Liver (tissue), 9 donors: ENCODE measurements around the gene FOXRED1. TPM values are rescaled to one million over a fixed set of nuclear protein-coding genes. Genes with fewer than 3 reads are reported as not detected.

Experiments
- DNase-seq: peaks from one replicate; pipeline ENCODE4 v3.0.0-alpha.2; 2017; ENCODE audit warnings: low spot score
- H3K27ac ChIP-seq, 2 donors: one replicate each; pipeline ENCODE4 v1.7.0; 2013; ENCODE audit warnings: inconsistent platforms in 2 of 2, low read length in 2 of 2, control low read depth in 1 of 2, low read depth in 1 of 2, mild to moderate bottlenecking in 1 of 2
- H3K27me3 ChIP-seq, 4 donors: one replicate each; pipeline versions ENCODE4 v1.6.1 to v1.7.0; 2013; ENCODE audit warnings: low read length in 3 of 4, inconsistent platforms in 1 of 4, mild to moderate bottlenecking in 1 of 4, moderate library complexity in 1 of 4; ENCODE audit not compliant: control insufficient read depth in 4 of 4, insufficient read depth in 4 of 4
- H3K36me3 ChIP-seq, 4 donors: one replicate each; pipeline versions ENCODE4 v1.6.1 to v1.7.0; 2013; ENCODE audit warnings: low read length in 3 of 4, mild to moderate bottlenecking in 3 of 4, low read depth in 1 of 4, moderate library complexity in 1 of 4; ENCODE audit not compliant: control insufficient read depth in 4 of 4, insufficient read depth in 3 of 4
- H3K4me1 ChIP-seq, 4 donors: one replicate each; pipeline versions ENCODE4 v1.6.1 to v1.7.0; 2013; ENCODE audit warnings: low read length in 3 of 4, mild to moderate bottlenecking in 3 of 4, moderate library complexity in 1 of 4; ENCODE audit not compliant: control insufficient read depth in 4 of 4, insufficient read depth in 4 of 4
- H3K4me3 ChIP-seq, 3 donors: one replicate each; pipeline versions ENCODE4 v1.6.1 to v1.7.0; 2013; ENCODE audit warnings: low read length in 3 of 3, control low read depth in 1 of 3, low read depth in 1 of 3, mild to moderate bottlenecking in 1 of 3
- H3K9ac ChIP-seq, 2 donors: one replicate each; pipeline ENCODE4 v1.7.0; 2013; ENCODE audit warnings: low read length in 2 of 2, mild to moderate bottlenecking in 2 of 2, moderate library complexity in 2 of 2, control low read depth in 1 of 2, low read depth in 1 of 2
- H3K9me3 ChIP-seq, 4 donors: one replicate each; pipeline versions ENCODE4 v1.6.1 to v1.7.0; 2013; ENCODE audit warnings: low read length in 3 of 4; ENCODE audit not compliant: control insufficient read depth in 4 of 4
- EGR1 ChIP-seq, 2 donors: IDR thresholded peaks; 2 replicates each; pipeline ENCODE4 v1.6.1; 2016 to 2018; ENCODE audit warnings: antibody characterized with exemption in 2 of 2, low read depth in 2 of 2
- FOXA1 ChIP-seq: IDR thresholded peaks from 2 replicates; pipeline ENCODE4 v1.6.1; 2016; ENCODE audit warnings: antibody characterized with exemption
- FOXA2 ChIP-seq: IDR thresholded peaks from 2 replicates; pipeline ENCODE4 v1.6.1; 2016; ENCODE audit warnings: antibody characterized with exemption
- HNF4A ChIP-seq, 2 donors: conservative IDR thresholded peaks; 2 replicates each; pipeline ENCODE4 v1.6.1; 2016; ENCODE audit warnings: antibody characterized with exemption in 2 of 2, mild to moderate bottlenecking in 2 of 2
- HNF4G ChIP-seq: IDR thresholded peaks from 2 replicates; pipeline ENCODE4 v1.6.1; 2016; ENCODE audit warnings: antibody characterized with exemption
- JUND ChIP-seq, 2 donors: IDR thresholded peaks; 2 replicates each; pipeline ENCODE4 v1.6.1; 2016; ENCODE audit warnings: antibody characterized with exemption in 2 of 2
- NR2F2 ChIP-seq: IDR thresholded peaks from 2 replicates; pipeline ENCODE4 v1.6.1; 2016; ENCODE audit warnings: antibody characterized with exemption
- RAD21 ChIP-seq, 2 donors: IDR thresholded peaks; 2 replicates each; pipeline ENCODE4 v1.6.1; 2016; ENCODE audit warnings: antibody characterized with exemption in 2 of 2, mild to moderate bottlenecking in 2 of 2
- RXRA ChIP-seq, 2 donors: IDR thresholded peaks; 2 replicates each; pipeline ENCODE4 v1.6.1; 2017 to 2018; ENCODE audit warnings: antibody characterized with exemption in 2 of 2, mild to moderate bottlenecking in 1 of 2
- SP1 ChIP-seq: IDR thresholded peaks from 2 replicates; pipeline ENCODE4 v1.6.1; 2018; ENCODE audit warnings: antibody characterized with exemption, mild to moderate bottlenecking
- TAF1 ChIP-seq: conservative IDR thresholded peaks from 2 replicates; pipeline ENCODE4 v1.6.1; 2016; ENCODE audit warnings: antibody characterized with exemption, mild to moderate bottlenecking
- YY1 ChIP-seq: IDR thresholded peaks from 2 replicates; pipeline ENCODE4 v1.6.1; 2016; ENCODE audit warnings: antibody characterized with exemption, mild to moderate bottlenecking
- WGBS: extraction: QIAGEN DNeasy Blood & Tissue Kit; methylation state at CpG from one replicate; pipeline ENCODE4 v1.1.7; 2013; 5-methylcytosine and 5-hydroxymethylcytosine counted together
- polyA plus RNA-seq, 2 donors: library from polyadenylated mRNA; stranded (reverse) in 1 of 2; unstranded in 1 of 2; fragments of 200-250 nt in 1 of 2; fragments of >200 nt in 1 of 2; fragmentation: Nextera tagmentation in 1 of 2; extraction: Ambion mirVana in 1 of 2; gene quantifications; one replicate each; pipeline versions ENCODE4 v1.2.1 to v1.2.3, GENCODE V29; 2013 to 2015
- total RNA-seq, 2 donors: library from RNA; depleted of rRNA; stranded (reverse); fragments of >200 nt; gene quantifications; one replicate each; pipeline ENCODE4 v1.2.3, GENCODE V29; 2014
- TF ChIP-seq, protein P1 (sequence below): fragments of 150-350 bp; IDR thresholded peaks from 2 replicates; pipeline ENCODE4 v1.5.1; 2017; ENCODE audit warnings: improper control_type of control experiment, low read depth, low read length; ENCODE audit not compliant: missing input control
- TF ChIP-seq, protein P2 (sequence below): IDR thresholded peaks from 2 replicates; pipeline ENCODE4 v1.6.1; 2016; ENCODE audit warnings: antibody characterized with exemption
- TF ChIP-seq, protein P3 (sequence below): IDR thresholded peaks from 2 replicates; pipeline ENCODE4 v1.6.1; 2016; ENCODE audit warnings: antibody characterized with exemption
- TF ChIP-seq, protein P4 (sequence below): IDR thresholded peaks from 2 replicates; pipeline ENCODE4 v1.6.1; 2016; ENCODE audit warnings: antibody characterized with exemption
- TF ChIP-seq, protein P5 (sequence below): IDR thresholded peaks from 2 replicates; pipeline ENCODE4 v1.6.1; 2016; ENCODE audit warnings: antibody characterized with exemption, mild to moderate bottlenecking
- donor health status: healthy.
- donor health status: healthy.
- donor health status: healthy.
- donor health status: healthy.
- donor health status: healthy.

FOXRED1 gene
- total and polyA plus RNA-seq, 4 donors, result 24.0 to 38.9 (median 29.8) TPM

DNA sequence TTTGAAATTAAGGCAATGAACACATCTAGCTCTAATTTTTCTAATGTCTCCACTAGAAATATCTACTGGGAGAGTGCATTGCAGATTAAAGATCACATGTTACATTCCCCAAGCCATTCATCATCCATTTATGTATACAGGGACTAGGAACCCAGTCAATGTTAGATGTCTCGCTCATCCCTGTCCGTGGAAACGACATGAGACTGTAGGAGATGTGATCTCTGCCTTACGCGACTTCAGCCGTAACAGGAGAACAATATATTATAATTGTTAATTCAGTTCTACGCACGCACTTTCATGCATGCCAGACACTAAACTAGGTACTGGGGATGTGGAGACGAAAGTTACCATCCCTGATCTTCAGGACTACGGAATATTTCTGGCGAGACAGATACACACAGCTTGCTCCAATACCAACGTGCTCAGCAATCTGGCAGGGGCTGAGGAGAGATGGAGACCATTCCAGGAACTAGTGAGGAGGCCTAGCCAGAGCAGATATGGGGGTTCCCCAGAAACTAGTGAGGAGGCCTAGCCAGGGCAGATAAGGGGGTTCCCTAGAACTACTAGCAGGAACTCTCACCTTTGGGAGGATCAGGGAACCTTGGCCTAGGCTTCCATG lies 35.6 kb downstream of the FOXRED1 start:
- Histone ChIP-seq H3K9me3 (no peaks in the 10 kb centered on the region), H3K36me3 (peaks cover 0 to 2% (median 0%) of the 10 kb centered on the region in 4 donors), H3K4me3 (peak overlapping the region; percentile 66 to 84 (median 83)), H3K27me3 (no peaks in the 10 kb centered on the region), H3K4me1 (peaks cover 0 to 14% (median 11%) of the 10 kb centered on the region in 4 donors), H3K27ac (peak overlapping the region; percentile 83 to 90), H3K9ac (peak overlapping the region in 1 of 2 donors; percentile 34)
- WGBS, result 70% methylated on average over 12 of the region's 12 CpGs
- TF ChIP-seq NR2F2 (no peak), RAD21 (IDR thresholded peaks at IDR 0.05) (no peak), HNF4G (no peak), YY1 (no peak), FOXA1 (no peak), HNF4A (conservative IDR thresholded peaks at IDR 0.05) (no peak), JUND (IDR thresholded peaks at IDR 0.05) (no peak), FOXA2 (no peak), EGR1 (IDR thresholded peaks at IDR 0.05; ENCODE audit: low read depth in 2 of 2) (no peak), SP1 (no peak), TAF1 (no peak), RXRA (IDR thresholded peaks at IDR 0.05) (no peak)
- TF ChIP-seq, protein P1, sequence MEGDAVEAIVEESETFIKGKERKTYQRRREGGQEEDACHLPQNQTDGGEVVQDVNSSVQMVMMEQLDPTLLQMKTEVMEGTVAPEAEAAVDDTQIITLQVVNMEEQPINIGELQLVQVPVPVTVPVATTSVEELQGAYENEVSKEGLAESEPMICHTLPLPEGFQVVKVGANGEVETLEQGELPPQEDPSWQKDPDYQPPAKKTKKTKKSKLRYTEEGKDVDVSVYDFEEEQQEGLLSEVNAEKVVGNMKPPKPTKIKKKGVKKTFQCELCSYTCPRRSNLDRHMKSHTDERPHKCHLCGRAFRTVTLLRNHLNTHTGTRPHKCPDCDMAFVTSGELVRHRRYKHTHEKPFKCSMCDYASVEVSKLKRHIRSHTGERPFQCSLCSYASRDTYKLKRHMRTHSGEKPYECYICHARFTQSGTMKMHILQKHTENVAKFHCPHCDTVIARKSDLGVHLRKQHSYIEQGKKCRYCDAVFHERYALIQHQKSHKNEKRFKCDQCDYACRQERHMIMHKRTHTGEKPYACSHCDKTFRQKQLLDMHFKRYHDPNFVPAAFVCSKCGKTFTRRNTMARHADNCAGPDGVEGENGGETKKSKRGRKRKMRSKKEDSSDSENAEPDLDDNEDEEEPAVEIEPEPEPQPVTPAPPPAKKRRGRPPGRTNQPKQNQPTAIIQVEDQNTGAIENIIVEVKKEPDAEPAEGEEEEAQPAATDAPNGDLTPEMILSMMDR, result no peak
- TF ChIP-seq, protein P2, sequence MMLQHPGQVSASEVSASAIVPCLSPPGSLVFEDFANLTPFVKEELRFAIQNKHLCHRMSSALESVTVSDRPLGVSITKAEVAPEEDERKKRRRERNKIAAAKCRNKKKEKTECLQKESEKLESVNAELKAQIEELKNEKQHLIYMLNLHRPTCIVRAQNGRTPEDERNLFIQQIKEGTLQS, result no peak
- TF ChIP-seq, protein P3, sequence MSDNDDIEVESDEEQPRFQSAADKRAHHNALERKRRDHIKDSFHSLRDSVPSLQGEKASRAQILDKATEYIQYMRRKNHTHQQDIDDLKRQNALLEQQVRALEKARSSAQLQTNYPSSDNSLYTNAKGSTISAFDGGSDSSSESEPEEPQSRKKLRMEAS, result no peak
- TF ChIP-seq, protein P4, sequence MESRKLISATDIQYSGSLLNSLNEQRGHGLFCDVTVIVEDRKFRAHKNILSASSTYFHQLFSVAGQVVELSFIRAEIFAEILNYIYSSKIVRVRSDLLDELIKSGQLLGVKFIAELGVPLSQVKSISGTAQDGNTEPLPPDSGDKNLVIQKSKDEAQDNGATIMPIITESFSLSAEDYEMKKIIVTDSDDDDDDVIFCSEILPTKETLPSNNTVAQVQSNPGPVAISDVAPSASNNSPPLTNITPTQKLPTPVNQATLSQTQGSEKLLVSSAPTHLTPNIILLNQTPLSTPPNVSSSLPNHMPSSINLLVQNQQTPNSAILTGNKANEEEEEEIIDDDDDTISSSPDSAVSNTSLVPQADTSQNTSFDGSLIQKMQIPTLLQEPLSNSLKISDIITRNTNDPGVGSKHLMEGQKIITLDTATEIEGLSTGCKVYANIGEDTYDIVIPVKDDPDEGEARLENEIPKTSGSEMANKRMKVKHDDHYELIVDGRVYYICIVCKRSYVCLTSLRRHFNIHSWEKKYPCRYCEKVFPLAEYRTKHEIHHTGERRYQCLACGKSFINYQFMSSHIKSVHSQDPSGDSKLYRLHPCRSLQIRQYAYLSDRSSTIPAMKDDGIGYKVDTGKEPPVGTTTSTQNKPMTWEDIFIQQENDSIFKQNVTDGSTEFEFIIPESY, result no peak
- TF ChIP-seq, protein P5, sequence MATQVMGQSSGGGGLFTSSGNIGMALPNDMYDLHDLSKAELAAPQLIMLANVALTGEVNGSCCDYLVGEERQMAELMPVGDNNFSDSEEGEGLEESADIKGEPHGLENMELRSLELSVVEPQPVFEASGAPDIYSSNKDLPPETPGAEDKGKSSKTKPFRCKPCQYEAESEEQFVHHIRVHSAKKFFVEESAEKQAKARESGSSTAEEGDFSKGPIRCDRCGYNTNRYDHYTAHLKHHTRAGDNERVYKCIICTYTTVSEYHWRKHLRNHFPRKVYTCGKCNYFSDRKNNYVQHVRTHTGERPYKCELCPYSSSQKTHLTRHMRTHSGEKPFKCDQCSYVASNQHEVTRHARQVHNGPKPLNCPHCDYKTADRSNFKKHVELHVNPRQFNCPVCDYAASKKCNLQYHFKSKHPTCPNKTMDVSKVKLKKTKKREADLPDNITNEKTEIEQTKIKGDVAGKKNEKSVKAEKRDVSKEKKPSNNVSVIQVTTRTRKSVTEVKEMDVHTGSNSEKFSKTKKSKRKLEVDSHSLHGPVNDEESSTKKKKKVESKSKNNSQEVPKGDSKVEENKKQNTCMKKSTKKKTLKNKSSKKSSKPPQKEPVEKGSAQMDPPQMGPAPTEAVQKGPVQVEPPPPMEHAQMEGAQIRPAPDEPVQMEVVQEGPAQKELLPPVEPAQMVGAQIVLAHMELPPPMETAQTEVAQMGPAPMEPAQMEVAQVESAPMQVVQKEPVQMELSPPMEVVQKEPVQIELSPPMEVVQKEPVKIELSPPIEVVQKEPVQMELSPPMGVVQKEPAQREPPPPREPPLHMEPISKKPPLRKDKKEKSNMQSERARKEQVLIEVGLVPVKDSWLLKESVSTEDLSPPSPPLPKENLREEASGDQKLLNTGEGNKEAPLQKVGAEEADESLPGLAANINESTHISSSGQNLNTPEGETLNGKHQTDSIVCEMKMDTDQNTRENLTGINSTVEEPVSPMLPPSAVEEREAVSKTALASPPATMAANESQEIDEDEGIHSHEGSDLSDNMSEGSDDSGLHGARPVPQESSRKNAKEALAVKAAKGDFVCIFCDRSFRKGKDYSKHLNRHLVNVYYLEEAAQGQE, result no peak
- no peak for DNase-seq
